ENCODE results near the gene ARG2. TPM values are rescaled to one million over a fixed set of nuclear protein-coding genes. Genes with fewer than 3 reads are reported as not detected.

The ARG2 gene
- total and polyA plus RNA-seq, 2 donors (not counting 1 experiment from before 2014, with no cell fraction given) = 1.9 to 8.4 TPM

DNA sequence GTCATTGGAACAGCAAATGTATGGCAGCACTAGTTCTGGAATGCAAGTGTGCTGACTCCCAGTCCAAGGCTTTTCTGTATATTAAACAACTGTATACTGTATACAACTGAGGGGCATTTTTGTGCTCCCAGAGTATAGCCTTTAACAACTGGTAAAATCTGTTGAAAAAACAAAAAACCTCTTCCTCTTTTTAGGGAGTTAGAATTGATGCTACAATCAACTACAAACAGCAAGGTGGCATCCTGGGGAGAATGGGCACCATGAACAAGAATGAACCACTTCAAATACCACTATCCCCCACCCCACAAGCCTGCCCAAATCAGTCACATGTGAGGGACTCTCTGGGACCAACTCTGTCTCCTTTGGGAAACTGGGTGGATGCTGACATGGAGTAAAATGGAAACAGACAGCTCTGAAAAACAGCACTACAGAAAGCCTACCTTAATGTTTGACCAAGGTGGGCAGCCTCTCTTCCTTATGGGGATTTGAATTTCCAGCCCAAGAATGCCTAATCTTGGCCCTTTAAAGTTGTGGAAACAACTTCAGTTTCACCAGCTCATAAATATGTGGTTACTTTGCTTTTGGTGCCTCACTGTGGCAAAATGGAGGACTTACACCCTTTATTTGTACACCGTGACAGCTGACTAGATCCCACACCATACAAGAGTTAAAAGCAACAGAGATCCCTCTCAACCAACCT is 47.2 kb downstream of the ARG2 start:
- no peaks in the 10 kb centered on the region for H3K36me3 ChIP-seq (ENCODE audit: control insufficient read depth, insufficient read depth, low read length)
- no peaks in the 10 kb centered on the region for H3K27me3 ChIP-seq (ENCODE audit: control insufficient read depth, insufficient read depth, low read length)
- H4K20me1 ChIP-seq (ENCODE audit: control insufficient read depth, extremely low read depth, insufficient read depth, low read length) = no peaks in the 10 kb centered on the region
- no peaks in the 10 kb centered on the region for H3K9me3 ChIP-seq (ENCODE audit: control insufficient read depth, insufficient read depth, low read depth, low read length)
- no peak for TF ChIP-seq EZH2 (IDR thresholded peaks at IDR 0.05; ENCODE audit: low read length, missing control alignments)
- TF ChIP-seq, protein P1, sequence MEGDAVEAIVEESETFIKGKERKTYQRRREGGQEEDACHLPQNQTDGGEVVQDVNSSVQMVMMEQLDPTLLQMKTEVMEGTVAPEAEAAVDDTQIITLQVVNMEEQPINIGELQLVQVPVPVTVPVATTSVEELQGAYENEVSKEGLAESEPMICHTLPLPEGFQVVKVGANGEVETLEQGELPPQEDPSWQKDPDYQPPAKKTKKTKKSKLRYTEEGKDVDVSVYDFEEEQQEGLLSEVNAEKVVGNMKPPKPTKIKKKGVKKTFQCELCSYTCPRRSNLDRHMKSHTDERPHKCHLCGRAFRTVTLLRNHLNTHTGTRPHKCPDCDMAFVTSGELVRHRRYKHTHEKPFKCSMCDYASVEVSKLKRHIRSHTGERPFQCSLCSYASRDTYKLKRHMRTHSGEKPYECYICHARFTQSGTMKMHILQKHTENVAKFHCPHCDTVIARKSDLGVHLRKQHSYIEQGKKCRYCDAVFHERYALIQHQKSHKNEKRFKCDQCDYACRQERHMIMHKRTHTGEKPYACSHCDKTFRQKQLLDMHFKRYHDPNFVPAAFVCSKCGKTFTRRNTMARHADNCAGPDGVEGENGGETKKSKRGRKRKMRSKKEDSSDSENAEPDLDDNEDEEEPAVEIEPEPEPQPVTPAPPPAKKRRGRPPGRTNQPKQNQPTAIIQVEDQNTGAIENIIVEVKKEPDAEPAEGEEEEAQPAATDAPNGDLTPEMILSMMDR (conservative IDR thresholded peaks at IDR 0.05 in 1 of 2, IDR thresholded peaks at IDR 0.05 in 1 of 2; ENCODE audit: low read depth in 1 of 2, low read length in 2 of 2) = peak; percentile 70 to 71
- H3K79me2 ChIP-seq (ENCODE audit: control insufficient read depth, insufficient read depth, low read length) = peaks cover 43% of the 10 kb centered on the region
- no peak overlapping the region for H3K9ac ChIP-seq (ENCODE audit: insufficient read depth, low read length)
- no peak overlapping the region for H3K27ac ChIP-seq (ENCODE audit: insufficient read depth, low read length)
- peaks cover 2% of the 10 kb centered on the region for H3K4me1 ChIP-seq (ENCODE audit: control insufficient read depth, extremely low read depth, insufficient read depth, low read length)
- H2AFZ ChIP-seq (ENCODE audit: low read length) = no peak overlapping the region
- H3K4me3 ChIP-seq (replicated peaks in 1 of 4; ENCODE audit: control extremely low read depth in 1 of 4, insufficient read depth in 1 of 4, low read depth in 3 of 4, low read length in 4 of 4) = no peak overlapping the region
- DNase-seq (ENCODE audit: low read depth in 2 of 2) = peak; percentile 43 to 81
- H3K4me2 ChIP-seq (ENCODE audit: extremely low read depth, insufficient read depth, low read length) = no peak overlapping the region

DNA sequence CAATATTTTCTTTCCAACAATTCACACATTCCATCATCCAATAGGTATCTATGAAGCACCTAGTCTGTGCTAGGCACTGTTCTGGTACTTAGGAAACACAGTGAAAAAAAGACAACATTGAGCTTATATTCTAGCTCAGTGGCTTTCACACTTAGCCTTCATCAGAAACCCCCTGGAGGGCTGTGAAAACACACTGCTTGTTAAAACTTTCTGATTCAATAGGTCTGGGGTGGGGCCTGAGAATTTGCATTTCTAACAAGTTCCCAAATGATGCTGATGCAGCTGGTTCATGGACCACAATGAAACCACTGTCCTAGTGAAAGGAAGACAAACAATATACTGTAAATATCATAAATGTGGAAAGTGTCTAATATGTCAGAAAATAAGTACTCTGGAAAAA is 48.8 kb downstream of the ARG2 start:
- Histone ChIP-seq H3K4me2 (ENCODE audit: extremely low read depth, insufficient read depth, low read length) (no peak overlapping the region), H3K27ac (ENCODE audit: insufficient read depth, low read length) (no peak overlapping the region), H3K36me3 (ENCODE audit: control insufficient read depth, insufficient read depth, low read length) (no peaks in the 10 kb centered on the region), H3K4me3 (replicated peaks in 1 of 4; ENCODE audit: control extremely low read depth in 1 of 4, insufficient read depth in 1 of 4, low read depth in 3 of 4, low read length in 4 of 4) (no peak overlapping the region), H2AFZ (ENCODE audit: low read length) (no peak overlapping the region), H3K9me3 (ENCODE audit: control insufficient read depth, insufficient read depth, low read depth, low read length) (no peaks in the 10 kb centered on the region), H4K20me1 (ENCODE audit: control insufficient read depth, extremely low read depth, insufficient read depth, low read length) (no peaks in the 10 kb centered on the region), H3K4me1 (ENCODE audit: control insufficient read depth, extremely low read depth, insufficient read depth, low read length) (peaks cover 2% of the 10 kb centered on the region), H3K9ac (ENCODE audit: insufficient read depth, low read length) (no peak overlapping the region), H3K27me3 (ENCODE audit: control insufficient read depth, insufficient read depth, low read length) (no peaks in the 10 kb centered on the region), H3K79me2 (ENCODE audit: control insufficient read depth, insufficient read depth, low read length) (peaks cover 56% of the 10 kb centered on the region)
- no peak for DNase-seq (ENCODE audit: low read depth in 2 of 2)
- TF ChIP-seq EZH2 (IDR thresholded peaks at IDR 0.05; ENCODE audit: low read length, missing control alignments) = no peak
- TF ChIP-seq, protein P1 (conservative IDR thresholded peaks at IDR 0.05 in 1 of 2, IDR thresholded peaks at IDR 0.05 in 1 of 2; ENCODE audit: low read depth in 1 of 2, low read length in 2 of 2) = no peak

DNA sequence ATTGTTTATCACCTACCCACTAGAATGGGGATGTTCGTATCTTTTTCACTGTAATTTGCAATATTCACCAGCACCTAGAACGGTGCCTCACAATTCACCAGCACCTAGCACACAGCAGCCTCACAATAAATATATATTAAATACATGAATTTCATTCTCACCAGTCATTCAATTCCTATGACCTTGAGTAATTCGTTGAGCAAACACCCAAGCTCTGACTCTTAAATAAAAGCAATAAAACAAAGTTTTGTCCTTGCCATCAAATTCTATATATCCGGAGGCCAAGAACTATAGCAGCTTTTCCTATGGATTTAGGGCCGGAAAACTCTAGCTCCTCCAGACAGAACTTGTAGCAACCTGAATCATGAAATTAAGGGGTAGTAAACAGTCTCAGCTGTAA is 53.7 kb downstream of the ARG2 start:
- Histone ChIP-seq H3K27ac (ENCODE audit: insufficient read depth, low read length) (peak overlapping the region; percentile 98), H3K4me2 (ENCODE audit: extremely low read depth, insufficient read depth, low read length) (peak overlapping the region; percentile 97), H3K9ac (ENCODE audit: insufficient read depth, low read length) (peak overlapping the region; percentile 100), H3K79me2 (ENCODE audit: control insufficient read depth, insufficient read depth, low read length) (peaks cover 45% of the 10 kb centered on the region), H3K4me1 (ENCODE audit: control insufficient read depth, extremely low read depth, insufficient read depth, low read length) (no peaks in the 10 kb centered on the region), H2AFZ (ENCODE audit: low read length) (no peak overlapping the region), H3K36me3 (ENCODE audit: control insufficient read depth, insufficient read depth, low read length) (peaks cover 8% of the 10 kb centered on the region), H4K20me1 (ENCODE audit: control insufficient read depth, extremely low read depth, insufficient read depth, low read length) (no peaks in the 10 kb centered on the region), H3K9me3 (ENCODE audit: control insufficient read depth, insufficient read depth, low read depth, low read length) (no peaks in the 10 kb centered on the region), H3K4me3 (replicated peaks in 1 of 4; ENCODE audit: control extremely low read depth in 1 of 4, insufficient read depth in 1 of 4, low read depth in 3 of 4, low read length in 4 of 4) (peak overlapping the region; percentile 53 to 86 (median 80)), H3K27me3 (ENCODE audit: control insufficient read depth, insufficient read depth, low read length) (no peaks in the 10 kb centered on the region)
- no peak for TF ChIP-seq EZH2 (IDR thresholded peaks at IDR 0.05; ENCODE audit: low read length, missing control alignments)
- TF ChIP-seq, protein P1 (conservative IDR thresholded peaks at IDR 0.05 in 1 of 2, IDR thresholded peaks at IDR 0.05 in 1 of 2; ENCODE audit: low read depth in 1 of 2, low read length in 2 of 2) = no peak
- DNase-seq (ENCODE audit: low read depth in 2 of 2) = peak in 1 of 2 donors; percentile 23

All from fibroblast of lung (primary cell).